A549 (cell line): Measurements from ENCODE around the gene OAS1. TPM values are rescaled to one million over a fixed set of nuclear protein-coding genes. Genes with fewer than 3 reads are reported as not detected.

Source experiments
- ATAC-seq, 2 experiments: fragments of 200-7000 bp in 1 of 2; fragments of >200 bp in 1 of 2; cut with Nextera tagmentation in 1 of 2; cut with Tn5 transposase in 1 of 2; 3 replicates each; pipeline versions ENCODE4 v1.8.0 to v1.9.1; 2018 to 2020; ENCODE audit warnings: mild to moderate bottlenecking in 1 of 2, moderate library complexity in 1 of 2
- CTCF ChIA-PET: fragments of 300-600 bp; sonication (Branson Sonifier 250); formaldehyde crosslinking; extraction: SDS; loops from one replicate; lab custom pipeline; 2021; ENCODE audit warnings: antibody characterized with exemption, inconsistent platforms; lab: Yijun Ruan, JAX
- POLR2A ChIA-PET: fragments of 350-600 bp; formaldehyde crosslinking; extraction: SDS; loops from one replicate; lab custom pipeline; 2021; ENCODE audit warnings: antibody characterized with exemption, inconsistent platforms; lab: Yijun Ruan, JAX
- DNase-seq, 2 experiments: peaks; one replicate each; pipeline versions ENCODE4 v3.0.0 to v3.0.0-alpha.2; 2011 to 2016; ENCODE audit warnings: low read depth in 1 of 2, low spot score in 1 of 2
- FAIRE-seq: peaks from 2 replicates; lab custom pipeline; 2011; peaks lifted over from hg19 to GRCh38; lab: Jason Lieb, UNC
- H3K27ac ChIP-seq, 2 experiments: fragments of >200 bp; sonication (Bioruptor Twin); formaldehyde crosslinking; 3 replicates each; pipeline ENCODE4 v1.5.1; 2016 to 2017
- H3K4me1 ChIP-seq: fragments of >200 bp; sonication (Bioruptor Twin); formaldehyde crosslinking; 3 replicates; pipeline ENCODE4 v1.6.1; 2016
- H3K4me2 ChIP-seq: fragments of >200 bp; sonication (Bioruptor Twin); formaldehyde crosslinking; 3 replicates; pipeline ENCODE4 v1.6.1; 2016
- H3K4me3 ChIP-seq: fragments of >200 bp; sonication (Bioruptor Twin); formaldehyde crosslinking; 3 replicates; pipeline ENCODE4 v1.5.1; 2016
- H3K9me3 ChIP-seq: fragments of >200 bp; sonication (Bioruptor Twin); formaldehyde crosslinking; 3 replicates; pipeline ENCODE4 v1.6.1; 2016
- CBX2 ChIP-seq: fragments of 200-600 bp; sonication (generic); IDR thresholded peaks from 2 replicates; pipeline ENCODE4 v1.6.1; 2016; ENCODE audit warnings: low read depth, mild to moderate bottlenecking, borderline replicate concordance
- CBX8 ChIP-seq: fragments of 200-600 bp; sonication (generic); IDR thresholded peaks from 2 replicates; pipeline ENCODE4 v1.6.1; 2016
- EHF ChIP-seq: fragments of 250-450 bp; sonication (Bioruptor Pico); IDR thresholded peaks from 2 replicates; pipeline ENCODE4 v1.5.0; 2020; ENCODE audit warnings: mild to moderate bottlenecking
- ESRRA ChIP-seq: fragments of 150-350 bp; IDR thresholded peaks from 2 replicates; pipeline ENCODE4 v1.6.1; 2014; ENCODE audit warnings: mild to moderate bottlenecking, low read length, borderline replicate concordance
- FOSL2 ChIP-seq, 2 experiments: fragments of 450-650 bp in 1 of 2; fragments of >200 bp in 1 of 2; sonication (Bioruptor Twin) in 1 of 2; formaldehyde crosslinking; IDR thresholded peaks; 2 replicates each; pipeline versions ENCODE4 v1.5.0 to v1.6.1; 2016 to 2020; ENCODE audit warnings: mild to moderate bottlenecking in 1 of 2, moderate library complexity in 1 of 2
- FOXS1 ChIP-seq: fragments of 250-450 bp; sonication (Bioruptor Pico); IDR thresholded peaks from 2 replicates; pipeline ENCODE4 v1.5.0; 2020; ENCODE audit warnings: mild to moderate bottlenecking, moderate library complexity
- HOXA7 ChIP-seq: fragments of 250-450 bp; sonication (Bioruptor Pico); IDR thresholded peaks from 2 replicates; pipeline ENCODE4 v1.5.0; 2020; ENCODE audit warnings: mild to moderate bottlenecking, moderate library complexity
- HOXB13 ChIP-seq: fragments of 250-450 bp; sonication (Bioruptor Pico); IDR thresholded peaks from 2 replicates; pipeline ENCODE4 v1.5.0; 2020; ENCODE audit warnings: low read depth, mild to moderate bottlenecking, moderate library complexity
- MAFK ChIP-seq: fragments of 450-650 bp; IDR thresholded peaks from 2 replicates; pipeline ENCODE4 v1.6.1; 2014; ENCODE audit not compliant: partially characterized antibody
- MAZ ChIP-seq: fragments of 150-350 bp; IDR thresholded peaks from 2 replicates; pipeline ENCODE4 v1.6.1; 2014; ENCODE audit warnings: antibody characterized with exemption, low read depth, low read length, borderline replicate concordance
- NFE2L2 ChIP-seq: fragments of 150-350 bp; conservative IDR thresholded peaks from 2 replicates; pipeline ENCODE4 v1.6.1; 2014; ENCODE audit warnings: low read length
- NR3C1 ChIP-seq: fragments of >200 bp; sonication (Bioruptor Twin); formaldehyde crosslinking; IDR thresholded peaks from 3 replicates; pipeline ENCODE4 v1.6.1; 2017
- POLR2A ChIP-seq: IDR thresholded peaks from 2 replicates; pipeline ENCODE4 v1.6.1; 2012; ENCODE audit warnings: mild to moderate bottlenecking, low read length
- RAD21 ChIP-seq, 2 experiments: fragments of >200 bp in 1 of 2; sonication (Bioruptor Twin) in 1 of 2; formaldehyde crosslinking in 1 of 2; IDR thresholded peaks in 1 of 2; conservative IDR thresholded peaks in 1 of 2; 2 replicates in 1 of 2; 3 replicates in 1 of 2; pipeline ENCODE4 v1.6.1; 2012 to 2018; ENCODE audit warnings: inconsistent platforms in 1 of 2
- RARB ChIP-seq: fragments of 250-450 bp; sonication (Bioruptor Pico); IDR thresholded peaks from 2 replicates; pipeline ENCODE4 v1.8.0; 2021; ENCODE audit warnings: mild to moderate bottlenecking, moderate library complexity
- SMC3 ChIP-seq: fragments of >200 bp; sonication (Bioruptor Twin); formaldehyde crosslinking; IDR thresholded peaks from 3 replicates; pipeline ENCODE4 v1.6.1; 2018; ENCODE audit warnings: inconsistent platforms
- TP53 ChIP-seq: fragments of 250-450 bp; sonication (Bioruptor Pico); IDR thresholded peaks from 2 replicates; pipeline ENCODE4 v1.5.0; 2021; ENCODE audit warnings: mild to moderate bottlenecking, moderate library complexity
- ZC3H11A ChIP-seq: fragments of 450-650 bp; IDR thresholded peaks from 2 replicates; pipeline ENCODE4 v1.6.1; 2014; ENCODE audit warnings: antibody characterized with exemption, mild to moderate bottlenecking
- ZNF302 ChIP-seq: fragments of 250-450 bp; sonication (Bioruptor Pico); IDR thresholded peaks from 2 replicates; pipeline ENCODE4 v1.9.0; 2021; ENCODE audit warnings: inconsistent platforms, mild to moderate bottlenecking, moderate library complexity
- ZSCAN20 ChIP-seq: fragments of 250-450 bp; sonication (Bioruptor Pico); IDR thresholded peaks from 2 replicates; pipeline ENCODE4 v1.8.0; 2022; ENCODE audit warnings: mild to moderate bottlenecking, moderate library complexity
- WGBS: methylation state at CpG from one replicate; pipeline ENCODE4 v1.1.6; 2017; ENCODE audit errors: missing lambda C conversion rate; 5-methylcytosine and 5-hydroxymethylcytosine counted together
- polyA plus RNA-seq, 4 experiments: library from polyadenylated mRNA; depleted of rRNA in 3 of 4; stranded (reverse); fragments of >200 nt; fragmentation: RNase III in 1 of 4; extraction: RNeasy Plus Mini Kit Qiagen cat#74134 plus additional on column Dnase treatment in 1 of 4; gene quantifications; 2 replicates in 3 of 4; 3 replicates in 1 of 4; pipeline ENCODE4 v1.2.3, GENCODE V29; 2011 to 2017
- TF ChIP-seq, protein P1 (sequence below): fragments of >200 bp; sonication (Bioruptor Twin); formaldehyde crosslinking; IDR thresholded peaks from 3 replicates; pipeline ENCODE4 v1.5.1; 2016
- TF ChIP-seq, protein P2 (sequence below): fragments of 150-350 bp; IDR thresholded peaks from 2 replicates; pipeline ENCODE4 v1.6.1; 2014; ENCODE audit warnings: low read depth, mild to moderate bottlenecking, low read length
- TF ChIP-seq, protein P3 (sequence below): IDR thresholded peaks from 2 replicates; pipeline ENCODE4 v1.6.1; 2012

OAS1 gene
- polyA plus RNA-seq, 2 of the 4 experiments (the other 2 are of a cell fraction) = 52.8 to 63.6 TPM

DNA sequence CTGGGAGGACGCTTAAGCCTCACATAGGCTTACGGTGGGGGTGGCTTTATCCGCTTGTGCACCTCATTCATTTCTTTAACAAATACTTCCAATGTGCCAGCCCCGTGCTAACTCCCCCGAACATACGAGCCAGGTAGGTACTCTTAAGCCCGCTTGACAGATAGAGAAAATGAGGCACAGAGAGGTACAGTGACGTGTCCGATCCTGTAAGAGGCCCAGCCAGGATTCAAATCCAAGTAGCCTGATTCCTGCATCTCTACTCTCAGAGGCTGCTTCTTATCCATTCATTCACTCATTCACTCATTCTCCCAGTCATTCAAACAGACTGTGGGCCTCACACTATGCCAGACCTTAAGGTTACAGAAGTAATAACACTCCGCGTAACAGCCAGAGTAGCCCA, 32.0 kb downstream of the OAS1 start:
- H3K4me2 ChIP-seq = peak overlapping the region; percentile 98
- TF ChIP-seq ZC3H11A = no peak
- no peak for TF ChIP-seq ZSCAN20 (CRISPR knock-in tag)
- TF ChIP-seq RAD21 (conservative IDR thresholded peaks at IDR 0.05 in 1 of 2, IDR thresholded peaks at IDR 0.05 in 1 of 2) = no peak
- TF ChIP-seq HOXB13 (CRISPR knock-in tag) = no peak
- TF ChIP-seq MAFK = no peak
- TF ChIP-seq SMC3 = no peak
- TF ChIP-seq TP53 = no peak
- no peak for TF ChIP-seq CBX8
- no peak for TF ChIP-seq RARB (CRISPR knock-in tag)
- TF ChIP-seq MAZ = no peak
- no peak for TF ChIP-seq CBX2
- TF ChIP-seq, protein P1, sequence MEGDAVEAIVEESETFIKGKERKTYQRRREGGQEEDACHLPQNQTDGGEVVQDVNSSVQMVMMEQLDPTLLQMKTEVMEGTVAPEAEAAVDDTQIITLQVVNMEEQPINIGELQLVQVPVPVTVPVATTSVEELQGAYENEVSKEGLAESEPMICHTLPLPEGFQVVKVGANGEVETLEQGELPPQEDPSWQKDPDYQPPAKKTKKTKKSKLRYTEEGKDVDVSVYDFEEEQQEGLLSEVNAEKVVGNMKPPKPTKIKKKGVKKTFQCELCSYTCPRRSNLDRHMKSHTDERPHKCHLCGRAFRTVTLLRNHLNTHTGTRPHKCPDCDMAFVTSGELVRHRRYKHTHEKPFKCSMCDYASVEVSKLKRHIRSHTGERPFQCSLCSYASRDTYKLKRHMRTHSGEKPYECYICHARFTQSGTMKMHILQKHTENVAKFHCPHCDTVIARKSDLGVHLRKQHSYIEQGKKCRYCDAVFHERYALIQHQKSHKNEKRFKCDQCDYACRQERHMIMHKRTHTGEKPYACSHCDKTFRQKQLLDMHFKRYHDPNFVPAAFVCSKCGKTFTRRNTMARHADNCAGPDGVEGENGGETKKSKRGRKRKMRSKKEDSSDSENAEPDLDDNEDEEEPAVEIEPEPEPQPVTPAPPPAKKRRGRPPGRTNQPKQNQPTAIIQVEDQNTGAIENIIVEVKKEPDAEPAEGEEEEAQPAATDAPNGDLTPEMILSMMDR = no peak
- no peak for TF ChIP-seq POLR2A
- no peak for TF ChIP-seq ZNF302
- TF ChIP-seq NR3C1 = no peak
- TF ChIP-seq, protein P2, sequence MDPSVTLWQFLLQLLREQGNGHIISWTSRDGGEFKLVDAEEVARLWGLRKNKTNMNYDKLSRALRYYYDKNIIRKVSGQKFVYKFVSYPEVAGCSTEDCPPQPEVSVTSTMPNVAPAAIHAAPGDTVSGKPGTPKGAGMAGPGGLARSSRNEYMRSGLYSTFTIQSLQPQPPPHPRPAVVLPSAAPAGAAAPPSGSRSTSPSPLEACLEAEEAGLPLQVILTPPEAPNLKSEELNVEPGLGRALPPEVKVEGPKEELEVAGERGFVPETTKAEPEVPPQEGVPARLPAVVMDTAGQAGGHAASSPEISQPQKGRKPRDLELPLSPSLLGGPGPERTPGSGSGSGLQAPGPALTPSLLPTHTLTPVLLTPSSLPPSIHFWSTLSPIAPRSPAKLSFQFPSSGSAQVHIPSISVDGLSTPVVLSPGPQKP = no peak
- no peak for TF ChIP-seq ESRRA
- no peak for TF ChIP-seq EHF (CRISPR knock-in tag)
- TF ChIP-seq FOSL2 (IDR thresholded peaks at IDR 0.05) = no peak
- no peak for TF ChIP-seq FOSL2 (CRISPR knock-in tag; IDR thresholded peaks at IDR 0.05)
- TF ChIP-seq HOXA7 (CRISPR knock-in tag) = no peak
- WGBS = 17% methylated on average over 11 of the region's 11 CpGs
- H3K27ac ChIP-seq = peak overlapping the region; percentile 79 to 97
- peak overlapping the region; percentile 59 for H3K4me3 ChIP-seq
- ATAC-seq = peak; percentile 40 to 51
- peaks cover 13% of the 10 kb centered on the region for H3K4me1 ChIP-seq
- peak in 1 of 2 experiments; percentile 24 for DNase-seq
- FAIRE-seq = no peak
- H3K9me3 ChIP-seq = no peaks in the 10 kb centered on the region
- POLR2A ChIA-PET = no interaction called here
- CTCF ChIA-PET = interaction anchor here (1.3 kb wide), 1 partner anchor 14 kb away, joined by 3 read pairs; no protein-coding TSS in a partner anchor

DNA sequence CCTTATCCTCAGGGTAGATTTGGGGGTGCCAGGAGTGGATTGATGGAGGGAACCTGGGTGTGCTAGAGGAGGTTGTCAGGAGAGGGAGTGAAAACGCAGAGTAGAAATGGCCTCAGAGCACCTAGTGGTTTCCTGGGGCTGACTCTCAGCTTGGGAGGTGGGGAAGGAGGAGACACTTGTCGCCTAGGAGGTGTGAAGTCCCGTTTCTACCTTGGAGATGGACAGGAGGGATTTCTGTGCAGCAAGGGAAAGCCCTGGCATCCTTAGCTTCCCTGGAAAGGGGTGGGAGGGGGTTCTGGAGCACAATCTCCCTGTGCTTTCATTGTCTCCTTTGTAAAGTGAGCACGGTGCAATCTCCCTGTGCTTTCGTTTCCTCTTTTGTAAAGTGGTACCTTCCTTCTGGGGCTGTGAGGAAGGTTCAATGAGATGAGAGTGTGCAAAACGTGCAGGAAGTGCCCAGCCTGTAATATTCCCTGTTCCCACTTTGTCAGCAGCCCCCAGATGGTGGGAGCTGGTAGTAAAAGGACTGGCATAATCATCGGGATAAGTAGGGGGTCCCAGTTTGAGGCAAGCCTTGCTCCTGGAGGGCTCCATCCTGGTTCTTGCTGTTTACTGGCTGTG, 33.1 kb downstream of the OAS1 start:
- DNase-seq = no peak
- no peak for FAIRE-seq
- TF ChIP-seq NFE2L2 (no peak), FOXS1 (no peak)
- TF ChIP-seq, protein P3, sequence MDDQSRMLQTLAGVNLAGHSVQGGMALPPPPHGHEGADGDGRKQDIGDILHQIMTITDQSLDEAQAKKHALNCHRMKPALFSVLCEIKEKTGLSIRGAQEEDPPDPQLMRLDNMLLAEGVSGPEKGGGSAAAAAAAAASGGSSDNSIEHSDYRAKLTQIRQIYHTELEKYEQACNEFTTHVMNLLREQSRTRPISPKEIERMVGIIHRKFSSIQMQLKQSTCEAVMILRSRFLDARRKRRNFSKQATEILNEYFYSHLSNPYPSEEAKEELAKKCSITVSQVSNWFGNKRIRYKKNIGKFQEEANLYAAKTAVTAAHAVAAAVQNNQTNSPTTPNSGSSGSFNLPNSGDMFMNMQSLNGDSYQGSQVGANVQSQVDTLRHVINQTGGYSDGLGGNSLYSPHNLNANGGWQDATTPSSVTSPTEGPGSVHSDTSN = no peak
- TF ChIP-seq, protein P2 = no peak
- POLR2A ChIA-PET = no interaction called here
- Histone ChIP-seq H3K4me3 (no peak overlapping the region), H3K4me2 (peak overlapping the region; percentile 98), H3K9me3 (no peaks in the 10 kb centered on the region), H3K27ac (peak overlapping the region in 1 of 2 experiments; percentile 97; a peak in 2 of 6 replicates), H3K4me1 (peaks cover 13% of the 10 kb centered on the region)
- ATAC-seq = no peak
- 86% methylated on average over 7 of the region's 7 CpGs for WGBS
- CTCF ChIA-PET = no interaction called here
